Fibroblast of skin of left biceps (primary cell): ENCODE data around the gene RANBP10.
"Not testable (repeated sequence)": the region's sequence is repeated elsewhere in the genome, so short reads cannot be mapped to it uniquely, and the experiment has no call there.

ENCODE experiments used
- DNase-seq, 2 experiments: peaks; one replicate each; pipeline ENCODE4 v3.0.0-alpha.2; 2013; ENCODE audit warnings: low read depth in 2 of 2

RANBP10 gene

DNA sequence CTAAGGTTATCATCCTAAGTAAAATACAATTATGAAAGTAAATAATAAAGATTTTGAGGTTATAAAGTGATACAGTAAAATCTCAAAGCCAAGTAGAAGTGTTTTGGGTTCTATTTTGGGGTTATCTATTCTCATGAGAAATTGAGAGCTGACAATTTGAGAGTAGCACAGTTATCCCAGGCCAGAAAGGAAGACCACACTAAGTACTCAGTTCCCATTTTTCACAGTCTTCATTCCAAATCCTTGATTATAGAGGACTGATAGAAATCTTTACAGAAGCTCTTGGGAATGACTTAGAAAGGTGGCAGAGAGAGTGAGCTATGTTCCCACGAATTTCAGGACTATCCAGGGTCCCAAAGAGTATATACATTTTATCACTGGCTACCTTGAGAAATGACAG is 91.8 kb downstream of the RANBP10 start:
- no peak for DNase-seq

DNA sequence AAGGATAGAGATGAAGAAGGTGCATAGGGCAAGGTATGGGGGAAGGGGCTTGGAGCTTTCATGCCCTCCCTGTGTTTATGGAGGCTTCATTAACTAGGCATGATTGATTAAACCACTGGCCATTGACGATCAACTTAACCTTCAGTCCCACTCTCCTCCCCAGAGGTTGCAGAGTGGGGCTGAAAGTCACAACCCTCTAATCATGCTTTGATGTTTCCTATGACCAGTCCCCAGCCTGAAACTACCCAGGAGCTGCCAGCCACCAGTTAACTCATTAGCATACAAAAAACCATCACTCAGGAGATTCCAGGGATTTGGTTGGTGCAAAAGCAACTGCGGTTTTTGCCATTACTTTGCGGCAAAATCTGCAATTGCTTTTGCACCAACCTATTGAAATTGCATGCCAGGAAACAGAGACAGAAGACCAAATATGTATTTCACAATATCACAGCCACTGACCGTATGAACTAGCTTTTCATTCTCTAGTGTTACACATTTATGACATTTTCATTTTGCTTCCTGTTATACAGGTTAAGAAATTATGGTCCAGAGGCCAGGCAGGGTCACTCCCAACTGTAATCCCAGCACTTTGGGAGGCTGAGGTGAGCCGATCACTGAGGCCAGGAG is 92.6 kb downstream of the RANBP10 start:
- DNase-seq, result no peak

DNA sequence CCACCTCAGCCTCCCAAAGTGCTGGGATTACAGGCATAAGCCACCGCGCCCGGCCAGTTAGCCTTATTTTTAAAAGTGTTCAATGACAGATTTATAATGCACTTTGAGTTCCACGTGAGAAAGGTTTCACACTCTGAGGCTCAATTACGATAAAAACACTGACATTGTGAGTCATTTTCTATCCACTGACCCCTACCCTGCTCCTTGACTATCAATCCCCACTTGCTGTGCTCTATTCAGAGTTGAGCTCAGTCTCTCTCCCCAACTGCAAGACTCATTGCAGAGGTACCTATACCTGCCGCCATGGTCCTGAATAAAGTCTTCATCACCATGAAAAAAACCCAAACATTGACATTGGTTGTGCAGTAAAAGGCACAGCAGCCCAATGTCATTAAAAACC is 95.8 kb downstream of the RANBP10 start:
- no peak for DNase-seq

DNA sequence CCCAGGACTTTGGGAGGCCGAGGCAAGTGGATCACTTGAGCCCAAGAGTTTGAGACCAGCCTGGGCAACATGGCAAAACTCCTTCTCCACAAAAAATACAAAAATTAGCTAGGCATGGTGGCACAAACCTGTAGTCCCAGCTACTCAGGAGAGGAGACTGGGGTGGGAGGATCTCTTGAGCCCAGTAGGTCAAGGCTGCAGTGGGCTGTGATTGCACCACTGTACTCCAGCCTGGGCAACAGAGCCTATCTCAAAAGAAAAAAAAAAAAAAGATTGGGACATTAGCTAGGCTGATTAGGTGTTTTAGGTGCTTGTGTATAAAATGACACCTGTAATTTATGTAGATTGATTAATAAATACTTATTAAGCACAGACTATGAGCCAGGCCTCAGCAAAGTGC is 97.3 kb downstream of the RANBP10 start:
- DNase-seq, result no peak

DNA sequence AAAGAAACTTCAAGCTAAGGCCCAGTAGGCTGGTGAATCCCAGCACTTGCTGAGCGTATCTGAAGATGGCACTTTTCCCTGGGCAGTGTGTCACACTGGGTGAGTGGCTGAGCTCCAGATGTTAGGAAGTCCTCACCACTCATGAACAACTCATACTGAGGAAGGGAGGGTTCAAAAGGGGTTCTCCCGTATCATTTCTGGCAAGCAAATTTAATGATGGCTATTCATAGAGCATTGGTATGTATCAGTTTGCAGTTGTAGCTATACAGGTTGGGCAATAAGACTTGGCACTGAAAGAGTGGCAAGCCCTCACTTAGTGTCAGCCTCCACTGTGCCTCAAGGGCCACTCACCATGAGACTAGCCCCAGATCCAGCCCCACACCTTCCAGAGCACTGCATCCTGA is 98.0 kb downstream of the RANBP10 start:
- DNase-seq, result no peak

DNA sequence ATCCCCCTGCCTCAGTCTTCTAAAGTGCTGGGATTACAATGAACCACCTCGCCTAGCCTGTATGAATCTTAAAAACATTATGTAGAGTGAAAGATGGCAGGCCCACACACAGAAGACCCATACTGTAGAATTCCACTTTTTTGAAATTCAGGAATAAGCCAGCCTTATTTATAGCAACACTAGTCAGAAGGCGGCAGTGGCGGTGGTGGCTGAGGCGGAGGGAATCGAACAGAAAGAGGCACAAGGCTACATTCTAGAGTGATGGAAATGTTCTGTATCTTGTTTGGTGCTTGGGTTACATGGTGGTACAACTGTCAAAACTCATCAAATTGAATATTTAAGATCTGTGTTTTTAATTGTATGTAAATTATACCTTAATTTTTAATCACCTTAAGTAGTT is 98.6 kb downstream of the RANBP10 start:
- no peak for DNase-seq

DNA sequence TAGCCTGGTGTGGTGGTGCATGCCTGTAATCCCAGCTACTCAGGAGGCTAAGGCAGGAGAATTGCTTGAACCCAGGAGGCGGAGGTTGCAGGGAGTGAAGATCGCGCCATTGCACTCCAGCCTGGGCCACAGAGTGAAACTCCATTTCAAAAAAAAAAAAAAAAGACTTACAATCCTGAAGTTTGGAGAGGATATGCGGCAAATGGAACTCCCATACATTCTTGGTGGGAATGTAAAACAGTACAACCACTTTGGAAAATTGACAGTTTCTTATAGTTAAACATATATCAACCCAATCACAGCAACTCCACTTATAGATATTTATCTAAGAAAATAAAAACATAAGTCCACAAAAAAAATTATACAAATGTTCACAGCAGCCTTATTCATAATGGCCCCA is 99.2 kb downstream of the RANBP10 start:
- no peak for DNase-seq

DNA sequence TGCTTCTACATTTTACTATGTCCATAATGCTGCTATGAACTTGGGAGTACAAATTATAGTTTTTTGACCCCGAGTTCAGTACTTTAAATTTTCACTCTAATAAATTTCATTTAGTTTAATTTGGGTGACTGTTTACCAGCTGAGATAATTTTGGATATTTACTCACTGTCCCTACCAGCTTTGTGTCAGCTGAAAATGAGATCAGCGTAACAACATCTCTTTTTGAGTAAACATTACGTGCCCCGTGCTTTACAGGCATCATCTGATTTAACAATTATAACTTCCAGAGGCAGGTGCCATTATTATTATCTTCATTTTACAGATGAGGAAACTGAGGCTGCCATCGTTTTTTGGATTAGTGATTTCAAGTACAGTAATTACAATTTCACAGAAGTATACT is 102.2 kb downstream of the RANBP10 start:
- DNase-seq, result no peak

DNA sequence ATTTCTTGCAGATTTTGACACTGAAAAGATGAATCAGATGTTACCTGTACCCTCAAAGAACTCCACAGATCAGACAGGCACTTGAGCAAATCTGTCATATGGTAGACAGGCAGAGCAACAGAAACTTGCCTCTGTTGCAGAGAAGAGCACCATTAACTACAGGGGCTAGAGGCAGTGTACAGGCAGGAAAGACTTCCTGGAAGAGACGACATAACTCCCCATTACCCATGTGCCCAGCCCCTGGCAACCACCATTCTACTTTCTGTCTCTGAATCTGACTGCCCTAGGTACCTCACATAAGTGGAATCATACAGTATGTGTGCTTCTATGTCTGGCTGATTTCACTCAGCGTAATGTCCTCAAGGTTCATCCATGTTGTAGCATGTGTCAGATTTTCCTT is 102.7 kb downstream of the RANBP10 start:
- DNase-seq, result no peak

DNA sequence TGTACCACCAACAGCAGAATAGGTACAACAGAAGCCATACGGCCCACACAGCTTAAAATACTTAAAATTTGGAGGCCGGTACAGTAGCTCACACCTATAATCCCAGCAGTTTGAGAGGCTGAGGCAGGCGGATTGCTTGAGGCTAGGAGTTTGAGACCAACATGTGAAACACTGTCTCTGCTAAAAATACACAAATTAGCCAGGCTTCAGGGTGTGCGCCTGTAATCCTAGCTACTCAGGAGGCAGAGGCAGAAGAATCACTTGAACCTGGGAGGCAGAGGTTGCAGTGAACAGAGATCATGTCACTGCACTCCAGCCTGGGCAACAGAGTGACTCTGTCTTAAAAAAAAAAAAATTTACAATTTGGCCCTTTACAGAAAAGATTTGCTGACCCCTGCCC is 104.2 kb downstream of the RANBP10 start:
- no peak for DNase-seq

DNA sequence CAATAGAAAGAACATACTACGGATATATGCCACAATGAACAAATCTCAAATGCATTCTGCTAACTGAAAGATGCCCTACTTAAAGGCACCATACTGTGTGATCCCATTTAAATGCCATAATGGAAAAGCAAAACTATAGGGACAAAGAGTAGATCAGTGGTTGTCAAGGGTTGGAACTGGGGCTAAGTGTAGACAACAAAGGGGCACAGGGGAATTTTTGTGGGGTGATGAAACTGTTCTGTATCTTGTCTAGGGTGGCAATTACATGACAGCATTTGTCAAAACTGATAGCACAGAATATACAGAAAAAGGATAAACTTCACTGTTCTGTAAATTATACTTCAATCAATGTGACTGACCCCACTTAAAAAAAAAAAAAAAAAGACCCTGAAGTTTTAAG is 104.9 kb downstream of the RANBP10 start:
- DNase-seq, result no peak

DNA sequence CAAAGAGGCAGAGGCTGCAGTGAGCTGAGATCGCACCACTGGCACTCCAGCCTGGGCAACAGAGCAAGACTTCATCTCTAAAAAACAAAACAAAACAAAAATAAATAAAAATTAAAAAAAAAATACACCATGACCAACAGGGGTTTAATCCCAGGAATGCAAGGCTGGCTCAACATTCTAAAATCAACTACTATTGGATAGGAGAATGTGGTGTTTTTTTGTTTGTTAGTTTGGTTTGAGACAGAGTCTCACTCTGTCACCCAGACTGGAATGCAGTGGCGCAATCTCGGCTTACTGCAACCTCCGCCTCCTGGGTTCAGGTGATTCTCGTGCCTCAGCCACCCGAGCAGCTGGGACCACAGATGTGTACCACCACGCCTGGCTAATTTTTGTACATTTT is 107.1 kb downstream of the RANBP10 start:
- no peak for DNase-seq

DNA sequence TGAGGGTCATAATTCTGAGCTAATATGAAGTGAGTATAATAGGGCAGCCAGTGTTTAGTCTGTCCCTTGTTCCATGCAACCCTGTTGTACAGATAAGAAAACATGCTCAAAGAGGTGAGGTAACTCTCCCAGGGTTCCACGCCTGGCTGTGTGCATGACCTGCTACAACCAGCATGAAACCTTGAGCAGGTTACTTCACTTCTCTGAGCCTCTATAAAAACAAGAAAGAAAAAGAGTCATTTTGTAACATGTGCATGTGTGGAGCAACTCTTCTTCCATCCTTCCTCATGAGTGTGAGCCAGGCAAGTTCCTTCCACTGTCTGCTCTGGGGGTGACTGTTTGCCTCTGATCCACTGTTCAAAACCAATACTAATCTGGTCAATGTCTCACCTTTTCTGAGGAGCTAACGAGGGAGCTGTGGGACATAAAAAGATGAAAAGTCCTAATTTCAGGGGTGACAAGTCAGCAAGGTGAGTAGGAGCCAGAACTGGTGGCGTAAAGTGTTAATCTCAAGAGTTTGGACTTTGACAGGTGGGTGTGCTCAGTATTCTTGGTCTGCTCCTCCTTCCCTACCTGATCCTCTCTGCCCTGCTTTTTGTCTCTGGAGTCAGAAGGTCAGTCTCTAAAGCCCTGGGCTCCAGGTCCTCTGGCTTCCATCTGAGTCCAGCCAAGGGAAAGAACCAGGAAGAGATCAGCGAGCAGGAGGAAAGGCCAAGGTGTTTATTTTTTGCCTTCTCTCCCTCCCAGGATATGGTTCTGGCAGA is 108.8 kb downstream of the RANBP10 start:
- no peak for DNase-seq

DNA sequence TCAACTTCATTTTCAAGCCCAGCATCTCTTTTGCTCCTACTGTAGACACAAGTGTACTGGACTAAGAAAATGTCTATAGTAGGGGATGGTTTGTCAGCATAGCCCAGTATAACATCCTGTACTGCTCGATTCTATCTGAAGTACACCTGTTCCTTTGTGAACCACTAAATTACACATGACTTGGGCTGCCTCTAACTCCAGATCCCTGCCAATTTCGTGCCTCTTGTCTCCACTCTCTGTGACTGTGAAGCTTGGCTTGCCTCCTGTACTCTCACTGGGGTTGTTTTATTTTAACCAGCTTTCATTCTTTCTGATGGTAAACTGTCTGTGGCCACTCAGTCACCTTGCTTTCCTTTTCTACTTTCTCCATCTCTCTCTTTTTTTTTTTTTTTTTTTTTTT is 111.7 kb downstream of the RANBP10 start:
- DNase-seq, result no peak

DNA sequence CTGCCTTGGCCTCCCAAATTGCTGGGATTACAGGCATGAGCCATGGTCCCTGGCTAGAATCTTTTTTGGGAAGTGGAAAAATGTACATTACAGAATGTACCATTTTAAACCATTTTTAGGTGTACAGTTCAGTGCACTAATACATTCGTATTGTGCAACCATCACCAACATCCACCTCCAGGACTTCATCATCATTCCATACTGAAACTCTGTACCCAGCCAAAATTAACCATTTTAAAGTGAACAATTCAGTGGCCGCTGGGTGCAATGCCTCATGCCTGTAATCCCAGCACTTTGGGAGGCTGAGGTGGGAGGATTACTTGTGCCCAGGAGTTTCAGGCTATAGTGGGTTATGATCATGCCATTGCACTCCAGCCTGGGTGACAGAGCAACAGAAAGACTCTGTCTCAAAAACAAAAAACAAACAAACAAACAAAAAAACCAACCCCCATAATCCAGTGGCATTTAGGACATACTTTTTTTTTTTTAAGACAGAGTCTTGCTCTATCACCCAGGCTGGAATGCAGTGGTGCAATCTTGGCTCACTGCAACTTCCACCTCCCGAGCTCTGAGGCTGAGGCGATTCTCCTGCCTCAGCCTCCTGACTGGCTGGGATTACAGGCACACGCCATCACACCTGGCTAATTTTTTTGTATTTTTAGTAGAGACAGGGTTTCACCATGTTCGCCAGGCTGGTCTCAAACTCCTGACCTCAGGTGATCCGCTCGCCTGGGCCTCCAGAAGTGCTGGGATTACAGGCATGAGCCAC is 112.7 kb downstream of the RANBP10 start:
- not testable (repeated sequence) for DNase-seq

DNA sequence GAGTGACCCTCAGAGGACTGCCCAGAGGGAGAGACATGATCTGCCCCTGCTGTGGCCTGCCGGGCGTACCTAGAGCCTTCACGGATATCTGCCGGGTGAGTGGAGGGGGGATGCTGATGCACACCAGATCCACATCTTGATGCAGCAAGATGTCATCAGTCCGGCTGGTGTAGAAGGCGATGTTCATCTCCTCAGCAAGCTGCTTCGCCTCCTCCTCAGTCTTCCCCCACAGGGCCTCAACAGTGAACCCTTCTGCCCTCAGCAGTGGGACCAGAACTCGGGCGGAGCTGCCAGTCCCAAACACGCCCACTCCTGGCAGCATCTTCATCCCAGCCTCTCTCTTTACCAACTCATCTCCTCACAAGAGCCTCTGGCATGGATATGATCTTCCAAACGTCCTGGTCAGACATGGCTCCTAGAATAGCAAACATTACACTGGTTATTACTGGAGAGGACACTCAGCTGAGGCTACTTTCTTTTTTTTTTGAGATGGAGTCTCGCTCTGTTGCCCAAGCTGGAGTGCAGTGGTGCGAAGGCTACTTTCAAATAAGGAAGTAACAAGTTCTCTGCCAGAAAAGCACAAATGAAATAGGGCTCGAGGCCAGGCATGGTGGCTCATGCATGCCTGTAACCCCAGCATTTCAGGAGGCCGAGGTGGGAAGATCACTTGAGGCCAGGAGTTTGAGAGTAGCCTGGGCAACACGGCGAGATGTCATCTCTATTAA is 120.8 kb downstream of the RANBP10 start:
- DNase-seq, result no peak

DNA sequence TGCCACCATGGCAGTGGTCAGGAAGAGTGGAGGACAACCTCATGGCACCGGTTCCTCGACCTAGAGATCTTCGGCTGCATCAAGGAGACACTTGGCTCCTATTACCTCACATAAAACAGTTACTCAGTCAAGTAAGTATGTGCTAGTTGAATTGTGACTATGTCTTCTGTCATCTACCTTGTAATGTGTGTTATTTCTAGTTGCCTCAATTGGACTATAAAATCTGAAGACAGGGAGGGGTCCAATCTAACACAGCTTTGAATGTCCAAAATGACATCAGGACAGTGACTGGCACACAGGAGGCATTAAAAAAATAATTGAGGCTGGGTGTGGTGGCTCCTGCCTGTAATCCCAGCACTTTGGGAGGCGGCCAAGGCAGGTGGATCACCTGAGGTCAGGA is 122.6 kb downstream of the RANBP10 start:
- no peak for DNase-seq

DNA sequence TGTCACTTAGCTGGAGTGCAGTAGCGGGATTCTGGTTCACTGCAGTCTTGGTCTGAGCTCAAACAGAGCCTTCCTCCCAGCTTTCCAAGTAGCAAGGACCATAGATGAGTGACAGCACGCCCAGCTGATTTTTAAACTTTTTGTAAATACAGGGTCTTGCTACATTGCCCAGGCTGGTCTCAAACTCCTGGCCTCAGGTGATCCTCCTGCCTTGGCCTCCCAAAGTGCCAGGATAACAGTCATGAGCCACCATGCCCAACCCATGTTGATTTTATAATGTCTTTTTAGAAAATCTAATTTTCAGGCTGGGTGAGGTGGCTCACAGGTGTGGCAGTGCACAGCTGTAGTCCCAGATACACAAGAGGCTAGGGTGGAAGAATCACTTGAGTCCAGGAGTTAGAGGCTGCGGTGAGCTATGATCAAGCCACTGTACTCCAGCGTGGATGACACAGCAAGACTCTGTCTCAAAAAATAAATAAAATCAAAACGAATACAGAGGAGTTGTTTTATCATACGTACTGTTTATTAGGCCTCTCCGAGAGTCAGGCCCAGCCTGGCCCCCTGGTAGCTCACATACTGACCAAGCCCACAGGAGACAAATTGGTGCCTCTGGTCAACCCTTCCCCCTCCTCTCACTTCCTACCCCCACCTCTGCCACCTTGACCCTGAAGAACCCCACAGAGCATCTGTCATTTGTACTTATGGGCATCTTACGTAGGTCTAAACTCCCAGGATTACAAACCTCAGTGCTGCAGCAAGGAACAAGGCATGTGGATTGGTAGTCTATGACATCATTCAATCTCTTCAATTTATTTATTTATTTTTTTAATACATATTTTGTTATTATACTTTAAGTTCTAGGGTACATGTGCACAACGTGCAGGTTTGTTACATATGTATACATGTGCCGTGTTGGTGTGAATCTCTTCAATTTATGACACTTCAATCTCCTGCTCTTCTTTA is 126.1 kb downstream of the RANBP10 start:
- DNase-seq, result no peak

DNA sequence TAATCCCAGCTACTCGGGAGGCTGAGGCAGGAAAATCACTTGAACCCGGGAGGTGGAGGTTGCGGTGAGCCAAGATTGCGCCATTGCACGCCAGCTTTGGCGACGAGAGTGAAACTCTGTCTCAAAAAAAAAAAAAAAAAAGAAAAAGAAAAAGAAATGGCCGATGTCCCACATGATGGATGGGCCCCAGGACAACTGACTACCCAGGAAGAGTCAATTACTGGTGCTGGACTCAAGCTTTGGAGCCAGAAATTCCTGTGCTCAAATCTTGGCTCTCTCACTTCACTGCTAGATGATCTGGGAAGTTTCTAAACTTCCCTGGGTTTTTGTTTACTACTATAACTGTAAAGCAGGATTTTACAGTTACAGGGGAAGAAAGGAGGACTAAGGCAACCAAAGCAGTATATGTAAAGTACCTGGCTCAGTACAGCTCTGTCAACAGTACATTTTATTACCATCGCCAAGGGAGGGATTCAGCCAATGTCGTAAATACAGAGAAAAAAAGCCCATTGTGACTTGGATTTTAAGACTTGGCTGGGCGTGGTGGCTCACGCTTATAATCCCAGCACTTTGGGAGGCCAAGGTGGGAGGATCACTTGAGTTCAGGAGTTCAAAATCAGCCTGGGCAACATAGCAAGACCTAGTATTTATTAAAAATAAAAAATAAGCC is 127.9 kb downstream of the RANBP10 start:
- DNase-seq, result no peak

DNA sequence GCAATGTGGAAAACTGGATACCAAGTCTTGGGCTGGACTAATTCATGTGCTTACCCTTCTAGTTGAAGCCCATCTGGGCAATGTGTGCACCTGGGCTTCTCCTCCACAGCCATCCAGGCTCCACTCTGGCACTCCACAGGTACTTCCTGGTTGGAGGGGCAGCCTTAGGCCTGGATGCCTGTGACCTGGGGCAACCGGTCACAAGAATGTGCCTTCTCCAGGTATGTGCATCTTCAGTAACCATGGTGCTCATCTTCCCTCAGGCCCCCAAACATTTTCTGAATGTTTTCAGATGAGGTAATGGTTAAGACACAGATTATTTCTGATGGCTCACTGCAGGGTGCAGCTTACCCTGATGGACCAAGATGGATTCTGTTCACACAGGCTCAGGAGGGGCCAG is 128.6 kb downstream of the RANBP10 start:
- no peak for DNase-seq

DNA sequence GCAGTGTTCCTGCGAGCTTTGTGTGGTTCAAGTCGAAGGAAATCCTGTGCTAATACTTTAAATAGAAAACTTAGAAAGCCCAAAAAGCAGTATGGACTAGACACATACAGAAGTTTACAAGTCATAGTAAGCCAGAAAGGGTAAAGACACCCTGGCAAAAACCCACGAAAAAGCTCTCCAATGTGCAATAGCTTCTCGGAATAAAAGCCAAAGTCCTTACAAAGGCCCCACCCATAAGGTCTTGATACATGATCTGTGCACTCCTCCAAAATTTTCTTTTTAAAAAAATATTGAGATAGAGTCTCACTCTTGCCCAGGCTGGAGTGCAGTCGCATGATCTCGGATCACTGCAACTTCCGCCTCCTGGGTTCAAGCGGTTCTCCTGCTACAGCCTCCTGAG is 129.4 kb downstream of the RANBP10 start:
- DNase-seq, result no peak
